ENCODE data around the gene KCNK6. TPM values are rescaled to one million over a fixed set of nuclear protein-coding genes. Genes with fewer than 3 reads are reported as not detected.

The KCNK6 gene
- total and polyA plus RNA-seq, 2 of the 8 experiments (the other 6 are each of a cell fraction or from before 2014, with no cell fraction given): 10.6 to 13.3 TPM

DNA sequence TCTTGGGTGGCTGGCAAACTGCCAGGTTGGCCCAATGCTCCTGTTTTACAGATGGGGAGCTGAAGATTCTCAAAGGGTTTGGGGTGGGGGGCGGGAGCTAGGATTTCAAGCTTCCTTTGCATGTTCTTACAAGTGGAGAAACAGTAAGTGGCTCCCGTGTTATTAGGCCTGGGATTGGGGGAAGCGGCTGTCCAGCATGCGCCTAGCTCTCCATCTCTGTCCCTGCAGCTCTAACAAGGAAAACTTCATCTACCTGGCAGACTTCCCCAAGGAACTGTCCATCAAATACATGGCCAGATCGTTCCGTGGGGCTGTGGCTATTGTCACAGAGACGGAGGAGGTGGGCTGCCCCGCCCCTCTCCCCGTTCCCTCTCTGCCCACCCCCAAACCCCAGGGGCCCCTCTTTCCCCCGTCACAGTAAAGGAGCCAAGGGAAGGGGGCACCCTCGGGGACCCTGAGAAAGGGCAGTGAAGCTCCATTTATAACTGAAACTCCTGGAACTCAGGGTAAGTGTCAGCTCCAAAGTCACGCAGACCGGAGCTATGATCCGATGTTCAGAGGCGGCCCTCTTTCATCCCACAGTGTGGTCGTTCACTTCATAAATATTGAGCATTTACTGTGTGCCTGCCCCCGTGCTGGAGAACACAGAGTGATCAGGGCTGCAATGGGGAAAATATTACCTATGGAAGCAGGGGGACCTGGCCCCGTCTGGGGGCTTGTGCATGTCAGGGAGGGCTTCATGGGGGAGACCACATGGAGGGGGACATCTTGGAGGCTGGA lies 39.8 kb downstream of the KCNK6 start:
- no peak overlapping the region; a peak in 1 of 4 replicates for H3K4me2 ChIP-seq (ENCODE audit: insufficient read depth in 1 of 2, low read depth in 2 of 2, low read length in 2 of 2)
- POLR2A ChIA-PET (ENCODE audit: partially characterized antibody): interaction anchor here (0.6 to 1.8 kb wide), 6 partner anchors 9 to 1594 kb away, joined by 3 to 5 read pairs (median 3); partner anchors contain the start of genes C19orf33 and SIPA1L3
- H3K56ac ChIP-seq (replicated peaks; ENCODE audit: insufficient read length, low read depth, low read length): no peak overlapping the region
- FAIRE-seq (no peak), DNase-seq (ENCODE audit: low read depth in 1 of 2, low spot score in 2 of 2) (no peak)
- H4K5ac ChIP-seq (ENCODE audit: insufficient read length, low read depth, low read length): no peak overlapping the region
- H2BK120ac ChIP-seq (replicated peaks; ENCODE audit: low read depth, low read length): no peak overlapping the region
- no peaks in the 10 kb centered on the region for H3K79me2 ChIP-seq (ENCODE audit: control insufficient read depth in 1 of 2, insufficient read depth in 2 of 2, low read length in 2 of 2)
- H4K8ac ChIP-seq (ENCODE audit: extremely low read depth, insufficient read depth, low read length): no peak overlapping the region
- no peak overlapping the region for H3K4ac ChIP-seq (replicated peaks; ENCODE audit: insufficient read length, low read depth, low read length)
- peaks cover 0 to under 1% of the 10 kb centered on the region in 2 experiments; a peak in 1 of 4 replicates for H3K9me3 ChIP-seq (ENCODE audit: insufficient read depth in 2 of 2, low read depth in 1 of 2, low read length in 1 of 2)
- no peak overlapping the region for H3K9ac ChIP-seq (replicated peaks in 1 of 4; ENCODE audit: extremely low read depth in 1 of 4, low read depth in 3 of 4, low read length in 3 of 4)
- H2AK5ac ChIP-seq (ENCODE audit: low read depth, low read length): no peak overlapping the region
- H3K14ac ChIP-seq (ENCODE audit: insufficient read length): no peak overlapping the region
- no peak overlapping the region for H2BK5ac ChIP-seq (ENCODE audit: low read depth, low read length)
- no peak overlapping the region for H3K23ac ChIP-seq (ENCODE audit: insufficient read length)
- H2BK20ac ChIP-seq (ENCODE audit: low read length): no peak overlapping the region
- no peak overlapping the region for H2BK15ac ChIP-seq (ENCODE audit: low read length)
- H2BK12ac ChIP-seq (ENCODE audit: low read depth, low read length): no peak overlapping the region
- no peaks in the 10 kb centered on the region for H3K36me3 ChIP-seq (ENCODE audit: control insufficient read depth in 2 of 4, insufficient read depth in 4 of 4, low read length in 3 of 4)
- no peak overlapping the region for H3K27ac ChIP-seq (ENCODE audit: low read depth, low read length)
- 81% methylated on average over 11 of the region's 18 CpGs; no CpG with 5 or more reads in 1 of the 2 experiments for WGBS, 2 experiments (ENCODE audit: extremely low coverage in 1 of 2, insufficient coverage in 1 of 2, insufficient read length in 1 of 2, insufficient replicate concordance in 2 of 2, low coverage in 1 of 2, low lambda C conversion rate in 2 of 2, missing lambda C conversion rate in 1 of 2)
- no peak overlapping the region for H4K91ac ChIP-seq (replicated peaks; ENCODE audit: insufficient read length, low read length)
- no peak overlapping the region for H2AFZ ChIP-seq (ENCODE audit: low read length)
- no peak overlapping the region for H3K18ac ChIP-seq (ENCODE audit: extremely low read depth, low read length)
- no peaks in the 10 kb centered on the region for H3K79me1 ChIP-seq (ENCODE audit: low read depth, low read length)
- peaks cover 0 to 2% of the 10 kb centered on the region in 2 experiments for H4K20me1 ChIP-seq (replicated peaks in 1 of 2; ENCODE audit: control insufficient read depth in 1 of 2, insufficient read depth in 2 of 2, low read length in 2 of 2)
- no peak overlapping the region for H3K4me3 ChIP-seq (ENCODE audit: extremely low read depth in 1 of 4, insufficient read depth in 2 of 4, low read depth in 3 of 4, low read length in 4 of 4)
- peaks cover 8% of the 10 kb centered on the region; the same call in 1 of the 2 replicates for H3K23me2 ChIP-seq (ENCODE audit: low read depth, low read length)
- CTCF ChIA-PET (ENCODE audit: partially characterized antibody): interaction anchor here (0.7 to 2.8 kb wide), 2 partner anchors 15 to 234 kb away, joined by 3 to 9 read pairs; partner anchors contain the start of gene PSMD8
- peaks cover 4 to 25% (median 19%) of the 10 kb centered on the region in 4 experiments for H3K27me3 ChIP-seq (replicated peaks in 1 of 4; ENCODE audit: control insufficient read depth in 3 of 4, extremely low read depth in 1 of 4, insufficient read depth in 3 of 4, low read length in 3 of 4)
- H3K4me1 ChIP-seq (replicated peaks in 1 of 4; ENCODE audit: control insufficient read depth in 3 of 4, insufficient read depth in 4 of 4, low read length in 3 of 4): peaks cover 0 to 5% (median 2%) of the 10 kb centered on the region in 4 experiments; a peak in 3 of 7 replicates
- TF ChIP-seq HDAC6 (IDR thresholded peaks at IDR 0.05; ENCODE audit: low read depth, low read length): no peak
- no peak for TF ChIP-seq YY1 (IDR thresholded peaks at IDR 0.05; ENCODE audit: low read depth, low read length)
- no peak for TF ChIP-seq RAD21 (IDR thresholded peaks at IDR 0.05 in 1 of 2, conservative IDR thresholded peaks at IDR 0.05 in 1 of 2; ENCODE audit: low read depth in 2 of 2, low read length in 2 of 2)
- TF ChIP-seq MAFK (IDR thresholded peaks at IDR 0.05; ENCODE audit: low read depth, low read length): no peak
- TF ChIP-seq CBX8 (IDR thresholded peaks at IDR 0.05; ENCODE audit: borderline replicate concordance, low read depth, low read length): no peak
- TF ChIP-seq BRCA1 (IDR thresholded peaks at IDR 0.05; ENCODE audit: low read depth, low read length): no peak
- TF ChIP-seq EP300 (IDR thresholded peaks at IDR 0.05; ENCODE audit: borderline replicate concordance in 1 of 2, low read depth in 2 of 2, low read length in 2 of 2): no peak
- TF ChIP-seq SP4 (IDR thresholded peaks at IDR 0.05; ENCODE audit: low read length): no peak
- TF ChIP-seq SIN3A (conservative IDR thresholded peaks at IDR 0.05 in 1 of 2, IDR thresholded peaks at IDR 0.05 in 1 of 2; ENCODE audit: low read depth in 1 of 2, low read length in 2 of 2): no peak
- TF ChIP-seq TEAD4 (IDR thresholded peaks at IDR 0.05; ENCODE audit: low read depth, low read length): no peak
- no peak for TF ChIP-seq GABPA (IDR thresholded peaks at IDR 0.05; ENCODE audit: borderline replicate concordance, insufficient read depth, low read length)

Measured in H1 (cell line).